HG02870 (cell line): ENCODE data around the gene DCTD.

Source experiments
- ATAC-seq: cut with Tn5 transposase; IDR thresholded peaks from one replicate; pipeline ENCODE4 v1.9.1; 2021; ENCODE audit warnings: mild to moderate bottlenecking, moderate library complexity; ENCODE audit not compliant: unreplicated experiment

Gene DCTD

GRCh38 chr4:182894681-182895275 is 22.4 kb downstream of the DCTD start:
- ATAC-seq, result no peak

GRCh38 chr4:182893474-182894080 is 23.6 kb downstream of the DCTD start:
- ATAC-seq, result no peak

- no peak for ATAC-seq
Measured at GRCh38 chr4:182893047-182893446, 24.1 kb downstream of the DCTD start.

GRCh38 chr4:182890202-182890601 is 27.0 kb downstream of the DCTD start:
- no peak for ATAC-seq

GRCh38 chr4:182888891-182889290 is 28.3 kb downstream of the DCTD start:
- no peak for ATAC-seq

- no peak for ATAC-seq
Measured at GRCh38 chr4:182886768-182887167, 30.4 kb downstream of the DCTD start.

- no peak for ATAC-seq
Measured at GRCh38 chr4:182886205-182886604, 31.0 kb downstream of the DCTD start.

GRCh38 chr4:182885738-182886077 is 31.5 kb downstream of the DCTD start:
- no peak for ATAC-seq

GRCh38 chr4:182885022-182885737 is 32.0 kb downstream of the DCTD start:
- no peak for ATAC-seq

- no peak for ATAC-seq
Measured at GRCh38 chr4:182884040-182884439, 33.1 kb downstream of the DCTD start.

- ATAC-seq, result no peak
Measured at GRCh38 chr4:182883351-182883750, 33.8 kb downstream of the DCTD start.

- no peak for ATAC-seq
Measured at GRCh38 chr4:182881914-182882313, 35.3 kb downstream of the DCTD start.

- no peak for ATAC-seq
Measured at GRCh38 chr4:182880387-182881356, 36.5 kb downstream of the DCTD start.

GRCh38 chr4:182879913-182880312 is 37.3 kb downstream of the DCTD start:
- no peak for ATAC-seq

- ATAC-seq, result no peak
Measured at GRCh38 chr4:182878633-182879495, 38.3 kb downstream of the DCTD start.

- no peak for ATAC-seq
Measured at GRCh38 chr4:182877326-182877883, 39.8 kb downstream of the DCTD start.

GRCh38 chr4:182876427-182876826 is 40.8 kb downstream of the DCTD start:
- no peak for ATAC-seq

GRCh38 chr4:182875453-182876405 is 41.5 kb downstream of the DCTD start:
- no peak for ATAC-seq

GRCh38 chr4:182874797-182875345 is 42.3 kb downstream of the DCTD start:
- no peak for ATAC-seq
